CD4-positive, alpha-beta T cell treated with Interleukin-6 at 100 ng/mL for 8 hours (primary cell): ENCODE measurements around the gene CSAD.
A peak's percentile ranks its signal among the peaks of the same experiment; 100 is the strongest.

Experiments
- DNase-seq: peaks from one replicate; pipeline ENCODE4 v3.0.0-alpha.2; 2020; ENCODE audit warnings: mixed read lengths, low spot score

CSAD gene

DNA sequence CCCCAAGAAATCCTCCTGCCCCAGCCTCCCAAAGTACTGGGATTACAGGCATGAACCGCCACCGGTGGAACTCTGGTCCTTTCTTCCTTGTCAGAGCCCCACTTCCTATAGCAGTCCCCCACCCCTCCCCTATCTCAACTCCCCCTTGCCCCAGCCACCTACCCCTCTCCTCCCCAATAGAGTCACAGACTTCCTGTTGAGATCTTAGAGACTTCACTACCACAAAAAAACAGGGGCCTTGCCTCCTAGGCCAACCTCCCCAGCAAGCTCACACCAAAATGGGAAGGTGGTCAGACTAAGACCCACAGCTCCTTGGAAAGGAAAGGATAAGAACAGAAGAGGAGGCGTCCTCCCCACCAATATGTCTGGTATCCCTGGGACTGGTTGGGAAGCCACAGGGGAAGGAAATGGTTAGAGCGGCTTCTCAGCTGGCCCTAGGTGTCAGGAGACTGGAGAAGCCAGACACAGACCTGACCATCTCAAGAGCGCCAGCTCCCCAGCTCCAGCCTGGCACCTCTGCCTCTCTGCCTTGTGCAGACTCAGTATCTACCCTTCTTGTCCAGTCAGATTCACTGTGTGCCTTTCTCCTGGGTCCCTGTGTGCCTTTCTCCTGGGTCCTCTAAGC is 17.9 kb upstream of the CSAD start:
- DNase-seq, result peak; percentile 59

DNA sequence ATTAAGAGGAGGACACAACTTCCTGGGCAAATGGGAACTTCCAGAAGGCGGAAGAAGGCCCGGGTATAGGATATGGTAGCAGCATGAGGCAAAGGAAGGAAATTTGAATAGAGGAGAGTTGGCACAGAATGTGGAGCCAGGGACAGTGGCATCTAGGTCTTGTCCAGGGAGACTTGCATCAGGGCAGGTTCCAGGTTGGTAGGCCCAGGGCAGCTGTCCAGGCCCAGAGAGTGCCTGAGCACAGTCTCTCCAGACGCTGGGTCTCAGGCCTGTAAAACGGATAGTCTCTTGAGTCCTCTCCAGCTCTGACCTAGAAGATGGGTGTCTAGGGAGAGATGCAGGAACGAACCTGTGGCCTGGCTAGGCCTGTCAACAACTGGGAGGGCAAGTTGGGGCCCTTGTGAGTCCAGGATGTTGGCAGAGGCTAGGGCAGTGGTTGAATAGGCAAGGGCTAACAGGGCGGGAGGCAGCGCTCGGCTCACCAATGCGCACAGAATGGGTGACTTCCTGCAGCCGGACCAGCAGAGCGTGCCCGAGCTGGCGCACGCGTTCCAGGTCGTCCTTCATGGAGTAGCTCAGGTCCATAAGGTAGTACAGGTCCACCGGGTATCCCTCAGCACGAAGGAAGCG is 16.4 kb upstream of the CSAD start:
- no peak for DNase-seq

DNA sequence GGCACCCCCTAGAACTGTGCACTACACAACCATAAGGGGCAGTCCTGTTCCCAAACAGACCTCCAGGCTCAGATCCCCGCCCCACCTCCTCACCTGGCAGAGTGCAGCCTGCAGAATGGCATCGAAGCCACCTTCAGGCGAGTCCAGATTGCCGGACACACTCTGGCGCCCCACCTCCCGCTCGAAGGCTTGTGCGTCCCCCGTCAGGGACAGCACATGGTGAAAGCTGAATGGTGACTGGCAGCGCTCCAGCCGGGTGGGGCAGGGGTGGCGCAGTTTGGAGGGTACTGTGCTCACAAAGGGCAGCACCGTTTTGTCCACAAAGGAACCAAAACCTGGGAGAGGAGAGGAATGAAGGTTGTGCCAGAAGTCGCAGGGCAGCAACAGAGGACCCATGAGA is 15.8 kb upstream of the CSAD start:
- no peak for DNase-seq

DNA sequence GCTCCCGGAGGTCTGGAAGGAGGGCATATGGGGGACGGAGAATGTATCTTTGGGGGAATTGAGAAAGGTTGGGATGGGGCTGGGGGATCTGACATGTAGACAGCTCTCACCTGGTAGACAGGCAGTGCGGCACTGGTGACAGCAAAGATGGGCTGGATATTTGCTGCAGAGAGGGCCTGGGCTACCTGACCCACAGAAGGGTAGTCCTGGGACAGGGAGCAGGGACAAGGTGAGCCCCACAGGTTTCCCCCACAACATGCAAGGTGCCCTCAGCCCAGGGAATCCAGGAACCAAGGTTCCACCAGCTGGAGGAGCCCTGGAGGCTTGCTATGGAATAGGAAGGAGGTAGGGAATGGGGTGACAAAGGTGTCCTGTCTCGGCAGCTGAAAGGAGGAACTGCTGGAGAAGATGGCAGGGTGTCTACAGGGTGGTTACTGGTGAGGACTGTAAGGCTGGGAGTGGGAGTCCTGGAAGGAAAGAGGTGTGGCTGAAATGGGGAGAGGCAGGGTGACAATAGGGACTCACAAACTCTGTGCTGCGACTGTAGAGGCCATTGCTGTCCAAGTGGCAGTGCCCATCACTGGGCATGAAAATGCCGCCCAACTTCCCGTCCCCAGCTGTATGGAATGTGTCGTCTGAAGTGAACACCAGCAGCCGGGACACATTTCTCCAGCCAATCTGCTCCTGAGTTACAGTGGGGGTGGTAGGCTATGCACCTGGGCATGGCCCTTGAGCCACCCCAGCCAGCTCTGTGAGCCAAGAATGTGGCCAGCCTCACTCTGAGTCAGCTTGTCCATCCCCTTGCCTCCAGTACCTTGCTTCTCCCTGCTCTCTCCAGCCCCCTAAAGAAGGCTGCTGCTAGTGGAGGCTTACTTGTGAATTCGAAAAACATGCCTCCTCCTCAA is 15.0 kb upstream of the CSAD start:
- no peak for DNase-seq

DNA sequence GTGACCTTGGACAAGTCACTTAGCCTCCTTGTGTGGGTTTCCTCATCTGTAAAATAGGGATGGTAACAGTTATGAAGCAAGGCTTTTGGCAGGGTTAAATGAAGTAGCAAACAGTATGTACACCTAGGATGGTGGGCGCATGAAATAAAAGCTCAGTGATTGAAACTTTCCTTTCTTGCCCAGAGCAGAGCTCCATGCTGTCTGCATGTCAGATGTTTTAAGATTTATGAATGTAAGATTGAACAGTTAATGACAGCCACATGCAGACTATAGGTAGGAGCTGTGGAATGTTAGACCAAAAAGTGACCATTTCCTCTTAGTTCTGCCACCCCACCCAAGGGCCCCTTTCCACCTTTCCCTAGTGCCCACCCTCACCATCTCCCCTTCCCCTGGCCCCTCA is 14.2 kb upstream of the CSAD start:
- no peak for DNase-seq

DNA sequence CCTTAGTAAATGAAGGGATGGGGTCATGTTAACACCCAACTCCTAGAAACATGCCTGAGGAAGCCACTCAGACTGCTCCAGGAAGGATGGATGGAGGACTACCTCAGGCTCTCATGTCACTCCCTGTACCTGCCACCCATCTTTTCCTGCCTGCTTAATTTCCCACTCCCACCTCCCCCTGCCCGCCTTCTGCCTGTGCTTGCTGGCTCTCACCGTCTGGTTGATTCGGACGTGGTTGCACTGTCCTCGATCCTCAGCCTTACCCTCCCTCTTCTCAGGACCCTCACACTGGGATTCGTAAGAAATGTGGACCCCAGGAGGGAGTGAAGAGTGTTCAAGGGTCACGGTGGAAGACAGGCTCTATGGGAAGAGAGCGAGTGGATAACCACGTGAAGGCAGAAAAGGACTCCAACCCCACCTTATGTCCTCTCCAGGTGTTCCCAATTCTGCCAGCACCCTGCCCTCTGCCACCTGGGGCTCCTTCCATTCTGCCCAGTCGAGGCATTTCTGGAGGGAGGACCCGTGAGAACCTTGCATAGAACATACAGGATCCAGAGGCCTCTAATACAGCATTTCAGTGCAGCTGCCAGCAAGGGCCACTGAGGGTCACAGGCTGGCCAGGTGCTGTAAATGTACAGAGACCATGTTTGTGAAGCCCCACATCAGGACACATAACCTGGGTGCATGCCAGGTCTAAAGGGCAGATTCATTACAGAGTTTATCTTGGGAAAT is 13.4 kb upstream of the CSAD start:
- no peak for DNase-seq

DNA sequence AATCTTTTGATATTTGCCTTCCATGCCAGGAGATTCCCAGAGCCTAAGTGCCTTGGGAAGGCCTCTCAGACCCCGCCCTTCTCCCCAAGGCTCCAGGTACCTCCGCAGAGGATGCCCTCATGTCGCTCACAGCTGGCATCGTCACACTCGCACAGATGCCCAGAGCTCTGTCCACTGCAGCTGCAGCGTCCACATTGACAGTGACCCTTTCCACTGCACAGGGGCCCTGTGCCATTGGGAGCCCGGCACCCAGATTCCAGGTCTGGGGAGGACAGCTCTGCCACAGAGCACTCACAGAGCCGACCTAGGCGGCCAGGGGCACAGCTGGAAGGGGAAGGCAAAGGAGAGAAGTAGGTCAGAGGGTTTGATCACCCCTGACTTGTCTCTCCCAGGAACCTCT is 12.3 kb upstream of the CSAD start:
- DNase-seq, result no peak

DNA sequence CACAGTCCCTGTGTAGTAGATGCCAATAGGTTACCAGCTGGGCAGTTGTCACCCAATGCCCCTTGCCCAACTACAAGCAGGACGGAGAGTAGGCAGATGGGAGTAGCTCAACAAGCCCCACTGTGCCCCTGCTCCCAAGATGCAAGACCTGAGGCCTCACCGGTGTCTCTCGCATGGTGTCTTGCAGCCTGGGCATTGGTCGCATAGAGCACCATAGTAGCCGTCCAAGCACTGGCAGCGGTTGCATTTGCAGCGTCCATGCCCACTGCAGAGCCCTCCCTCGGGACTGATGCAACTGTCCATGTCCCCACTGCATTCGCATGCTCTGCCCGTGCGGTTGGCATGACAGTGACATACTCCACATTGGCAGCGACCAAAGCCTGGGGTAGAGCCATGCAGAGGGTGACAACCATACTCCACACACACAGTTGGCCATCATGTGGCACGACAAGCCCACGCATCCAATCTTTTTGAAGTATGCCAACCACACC is 11.9 kb upstream of the CSAD start:
- DNase-seq, result no peak

DNA sequence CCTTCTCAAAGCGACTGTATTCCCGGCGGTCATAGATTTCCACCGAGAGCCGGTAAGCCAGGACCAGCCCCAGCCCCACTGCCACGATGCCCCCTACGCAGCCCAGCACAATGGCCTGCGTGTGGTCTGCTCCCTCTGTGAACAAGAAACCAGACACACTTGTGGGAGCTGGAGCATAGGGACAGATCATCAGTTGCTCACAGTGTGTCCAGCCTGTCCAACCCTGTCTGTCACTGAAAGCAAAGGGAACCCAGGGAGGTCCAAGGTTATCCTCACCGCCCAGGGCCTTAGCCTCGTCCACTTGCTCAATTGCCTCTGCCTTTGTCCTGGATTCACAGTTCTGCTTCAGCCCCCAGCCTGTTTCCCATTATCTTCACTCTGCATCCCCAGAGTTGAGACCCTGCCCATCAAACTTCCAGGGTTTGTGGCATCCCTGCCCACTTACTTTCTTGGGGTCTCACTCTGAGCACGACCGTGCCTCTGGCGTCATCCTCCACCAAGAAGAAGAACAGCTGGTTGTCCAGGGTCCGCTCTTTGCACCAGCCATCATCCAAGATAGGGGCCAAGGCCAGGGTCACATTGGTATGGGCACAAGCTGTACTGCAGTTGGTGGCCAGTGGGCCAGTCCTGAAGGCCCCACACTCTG is 11.3 kb upstream of the CSAD start:
- no peak for DNase-seq

DNA sequence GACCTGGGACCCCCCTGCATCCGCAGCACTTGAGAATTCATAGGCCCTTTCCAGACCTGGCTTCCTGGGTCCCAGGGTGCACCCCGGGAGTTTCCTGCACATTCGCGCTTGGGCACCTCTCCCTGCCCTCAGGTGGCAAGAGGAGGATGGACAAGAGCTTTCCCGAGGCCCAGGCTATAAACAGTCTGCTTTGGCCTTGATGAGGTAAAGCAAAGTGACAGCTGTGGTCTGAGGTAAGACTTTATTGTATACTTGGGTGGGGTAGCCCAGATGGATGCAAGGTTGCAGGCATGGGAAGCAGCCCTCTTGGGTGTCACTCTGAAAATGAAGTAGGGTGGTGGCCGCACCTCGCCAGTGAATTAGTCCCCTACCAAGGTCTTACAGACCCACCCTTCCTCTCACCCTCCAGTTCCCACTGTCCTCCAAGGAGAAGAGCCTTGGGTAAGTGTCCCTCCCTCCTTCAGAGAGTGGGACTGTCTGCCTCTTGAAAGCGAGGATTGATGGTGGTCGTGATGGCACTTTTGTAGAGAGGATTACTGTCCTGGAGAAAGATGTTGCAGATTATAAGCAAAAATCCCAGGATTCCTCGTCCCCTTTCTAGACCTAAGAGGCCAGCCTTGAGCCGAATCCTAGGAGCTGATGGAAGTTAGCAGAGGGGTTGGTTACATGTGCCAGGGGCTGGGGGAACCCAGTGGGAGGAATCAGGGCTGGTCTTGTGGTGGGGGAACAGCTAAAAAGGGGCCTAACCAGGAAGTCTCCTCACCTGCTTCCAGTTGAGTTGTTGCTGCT is 10.6 kb upstream of the CSAD start:
- DNase-seq, result no peak

DNA sequence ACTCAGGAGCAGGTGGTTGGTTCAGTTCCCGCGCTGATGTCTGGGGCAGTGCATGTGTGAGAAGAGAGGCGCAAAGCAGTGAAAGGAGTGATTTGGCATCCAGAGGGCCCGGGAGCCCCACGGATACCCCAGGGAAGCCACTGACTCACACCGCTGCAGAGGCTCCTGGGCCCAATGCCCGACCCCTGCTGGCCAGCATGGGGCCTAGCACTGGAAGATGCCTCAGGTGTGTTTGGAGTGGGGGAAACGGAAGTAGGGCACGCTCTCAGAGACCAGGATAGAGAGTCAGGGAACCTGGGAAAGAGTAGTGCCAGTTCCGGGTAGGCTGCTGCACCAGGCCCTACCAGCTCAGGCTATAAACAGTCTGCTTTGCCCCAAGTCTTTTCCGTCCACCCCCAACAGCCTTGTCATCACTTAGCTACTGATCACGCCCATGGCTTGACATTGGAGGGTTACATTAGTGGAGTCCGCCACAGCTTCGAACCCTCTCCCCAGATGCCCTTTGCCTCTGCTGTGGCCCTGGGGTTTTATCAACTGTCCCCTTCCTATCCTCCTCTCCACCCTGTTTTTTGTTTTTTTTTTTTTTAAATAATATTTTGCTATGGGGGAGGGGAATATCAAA is 9.5 kb upstream of the CSAD start:
- DNase-seq, result peak; percentile 49

DNA sequence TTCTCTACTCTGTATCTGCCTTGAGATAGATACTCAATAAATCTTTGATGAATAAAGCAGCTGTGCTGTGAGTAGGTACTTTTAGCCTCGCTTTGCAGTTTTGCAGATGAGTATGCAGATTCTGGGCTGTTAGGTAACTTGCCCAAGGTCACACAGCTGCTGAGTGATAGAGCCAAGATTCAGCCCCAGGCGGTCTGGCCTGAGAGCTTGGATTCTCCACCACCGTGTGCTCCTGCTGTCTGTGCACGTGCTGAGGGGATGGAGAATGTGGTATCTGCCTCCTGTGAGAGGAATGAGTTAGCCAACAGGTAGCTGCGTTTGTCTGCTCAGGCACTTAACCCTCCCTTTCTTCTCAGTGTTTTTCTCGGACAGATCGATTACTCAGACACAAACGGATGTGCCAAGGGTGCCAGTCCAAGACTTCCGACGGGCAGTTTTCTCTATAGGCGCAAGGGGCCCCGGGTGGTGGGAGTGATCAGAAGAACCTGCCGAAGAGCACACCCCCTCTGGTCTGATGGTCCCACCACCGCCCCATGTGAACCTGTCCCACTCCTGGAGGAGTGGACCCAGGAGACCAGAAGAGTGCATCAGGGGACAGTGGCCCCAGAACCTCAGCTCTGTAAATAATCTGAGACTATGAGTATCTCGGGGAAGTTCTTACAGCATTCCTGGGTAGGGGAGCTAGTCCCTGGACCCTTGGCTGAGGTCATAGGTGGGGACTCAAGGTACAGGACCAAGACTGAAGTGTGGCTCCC is 6.6 kb upstream of the CSAD start:
- no peak for DNase-seq

DNA sequence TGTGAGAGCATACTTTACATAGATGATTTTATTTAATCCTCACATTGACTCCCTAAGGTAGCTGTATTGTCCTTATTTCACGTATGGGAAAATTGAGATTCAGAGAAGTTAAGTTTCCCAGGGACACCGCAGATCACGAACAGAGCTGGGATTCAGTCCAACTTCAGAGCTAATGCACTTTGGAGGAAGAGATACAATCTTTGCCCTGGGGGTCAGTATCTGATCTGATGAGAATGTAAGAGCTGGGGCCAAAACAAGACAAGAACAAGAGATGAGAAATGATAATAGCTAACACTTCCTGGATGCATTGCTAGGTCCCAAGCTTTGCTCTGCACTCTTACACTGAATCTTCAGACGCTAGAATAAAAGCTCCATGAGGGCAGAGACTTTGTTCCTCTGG is 6.0 kb upstream of the CSAD start:
- DNase-seq, result no peak

DNA sequence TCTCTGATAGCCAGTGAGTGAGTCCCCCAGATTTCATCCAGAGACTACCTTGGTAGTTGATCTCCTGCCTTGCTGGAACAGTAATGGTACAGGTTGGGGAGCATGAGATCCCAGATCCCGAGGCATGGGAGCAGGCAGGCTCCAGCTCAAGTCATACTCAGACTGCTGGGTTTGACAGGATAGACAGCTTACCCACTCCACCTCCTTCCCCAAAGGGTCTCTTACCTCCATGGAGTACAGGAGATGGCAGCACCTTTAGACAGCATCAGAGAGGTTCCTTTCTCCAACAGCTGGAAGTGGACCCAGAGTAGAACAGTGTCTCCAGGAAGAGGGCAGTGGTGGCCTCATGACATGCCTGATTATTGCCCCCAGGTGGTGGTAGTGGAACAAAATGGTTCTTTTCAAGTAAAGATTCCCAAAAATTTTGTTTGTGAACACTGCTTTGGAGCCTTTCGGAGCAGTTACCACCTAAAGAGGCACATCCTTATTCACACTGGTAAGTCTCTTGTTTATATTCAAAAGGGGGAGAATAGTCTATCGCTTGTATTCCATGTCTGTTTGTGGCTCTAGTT is 4.9 kb upstream of the CSAD start:
- DNase-seq, result no peak

DNA sequence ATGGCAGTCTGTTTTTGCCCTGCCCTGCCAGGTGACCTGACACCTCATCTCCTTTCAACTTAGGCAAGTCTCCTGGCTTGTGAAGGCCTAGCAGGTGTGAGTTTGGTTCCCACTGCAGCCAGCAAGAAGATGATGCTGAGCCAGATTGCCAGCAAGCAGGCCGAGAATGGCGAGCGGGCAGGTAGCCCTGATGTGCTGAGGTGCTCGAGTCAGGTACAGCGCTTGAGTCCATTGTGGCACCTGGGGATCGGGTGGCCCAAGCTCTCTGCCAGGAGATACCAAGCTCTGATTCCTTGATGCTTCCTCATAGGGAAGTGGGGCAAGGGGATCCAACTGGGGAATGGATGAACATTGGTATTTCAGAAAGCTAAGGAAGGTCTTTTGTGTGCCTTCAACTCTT is 4.1 kb upstream of the CSAD start:
- no peak for DNase-seq

DNA sequence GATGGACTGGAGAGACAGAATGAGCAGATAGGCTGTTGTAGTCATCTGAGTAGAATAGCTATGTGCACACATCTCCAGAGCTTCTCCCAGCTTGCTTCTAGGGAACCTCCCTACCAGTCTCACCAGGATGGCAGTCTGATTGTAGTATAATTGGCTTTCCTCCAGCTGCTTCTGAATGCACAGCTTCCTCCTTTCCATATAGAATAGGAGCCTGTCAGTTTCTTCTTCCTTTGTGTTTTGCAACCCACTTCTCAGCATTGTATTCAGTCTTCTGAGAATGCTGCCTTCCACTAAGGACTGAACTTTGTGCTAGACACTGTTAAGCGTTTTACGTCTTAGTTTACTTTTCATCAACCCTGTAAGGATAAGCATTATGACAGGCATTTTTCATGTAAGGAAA is 2.2 kb upstream of the CSAD start:
- DNase-seq, result no peak

DNA sequence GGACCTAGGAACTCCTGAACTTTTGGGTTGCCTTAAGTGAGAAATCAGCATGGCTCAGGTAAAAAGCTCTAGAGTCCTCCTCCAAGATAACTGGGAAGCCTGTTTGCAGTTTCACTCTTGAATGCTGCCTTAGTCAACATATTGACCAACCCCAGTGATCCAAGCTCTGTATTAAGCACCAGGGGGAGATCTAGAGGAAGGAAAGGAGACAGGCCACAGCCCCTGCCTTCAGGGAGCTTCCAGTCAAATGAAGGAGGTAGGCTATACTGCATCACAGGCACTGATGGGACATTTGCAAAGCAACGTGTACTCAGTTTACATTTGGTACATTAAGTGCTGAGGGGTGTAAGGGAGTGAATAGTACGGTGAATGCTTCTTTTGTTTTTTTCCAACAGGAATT is 1.2 kb upstream of the CSAD start:
- DNase-seq, result no peak

DNA sequence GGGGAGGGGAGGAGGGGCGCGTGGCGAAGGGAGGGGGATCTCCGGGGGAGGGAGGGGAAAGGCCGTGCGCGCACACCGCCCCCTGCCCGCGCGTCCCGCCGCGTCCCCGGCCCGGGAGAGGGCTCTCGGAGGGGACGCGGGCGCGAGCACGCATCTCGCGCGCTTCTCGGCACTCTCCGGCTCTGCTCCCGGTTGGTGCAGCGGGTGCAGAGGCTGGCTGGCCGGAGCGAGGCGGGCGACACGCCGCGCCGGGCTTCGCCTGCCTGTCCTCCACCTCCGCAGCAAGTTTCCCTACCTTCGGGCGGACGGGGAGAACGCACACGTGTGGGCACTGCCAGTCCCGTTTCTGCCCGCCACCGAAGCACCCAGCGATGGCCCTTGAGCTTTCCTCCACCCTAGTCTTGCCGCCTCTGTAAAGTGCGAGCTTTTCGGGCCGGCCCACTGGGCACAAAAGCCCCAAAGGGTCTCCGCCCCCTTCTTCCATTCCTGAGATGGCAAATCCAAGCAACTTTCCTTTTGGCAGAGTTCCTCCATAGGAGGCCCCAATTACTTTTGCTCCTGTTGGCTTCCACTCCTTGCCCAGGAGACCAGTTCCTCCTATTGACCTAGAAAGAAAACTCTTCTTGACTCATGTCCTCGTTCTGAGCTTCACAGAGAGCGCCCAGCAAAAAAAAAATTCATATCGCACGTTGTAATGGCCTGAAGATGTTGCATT is 363 bp upstream of the CSAD start:
- DNase-seq, result peak; percentile 83

DNA sequence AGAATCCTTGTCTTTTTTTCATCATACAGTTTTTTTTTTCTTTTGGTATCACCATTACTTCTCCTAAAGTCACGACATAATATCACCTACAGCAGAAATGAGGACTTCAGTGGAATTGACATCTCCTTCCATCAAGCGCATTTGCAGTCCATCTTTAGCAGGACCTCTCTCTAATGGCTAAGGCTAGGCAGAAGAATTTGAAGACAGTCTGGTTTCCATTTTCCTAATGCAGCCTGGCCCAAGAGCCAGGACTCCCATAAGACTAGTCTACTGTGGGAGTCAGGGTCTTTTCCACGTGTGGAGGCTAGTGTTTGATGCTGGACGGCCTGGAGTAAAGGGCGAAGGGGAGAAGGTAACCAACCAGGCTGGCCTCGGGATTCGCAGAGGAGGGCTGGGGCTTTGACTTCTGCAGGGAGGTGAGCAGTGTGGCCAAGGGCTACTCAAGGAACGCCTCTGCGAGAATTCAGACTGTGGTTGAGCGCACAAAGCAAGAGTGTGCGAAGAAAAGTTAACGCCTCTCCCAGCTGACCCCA is 972 bp downstream of the CSAD start:
- DNase-seq, result no peak
